Peyer's patch (tissue), 4 donors: ENCODE measurements around the gene GGT7. TPM values are rescaled to one million over a fixed set of nuclear protein-coding genes. Genes with fewer than 3 reads are reported as not detected.
"Not testable (repeated sequence)": the region's sequence is repeated elsewhere in the genome, so short reads cannot be mapped to it uniquely, and the experiment has no call there.

Experiments used
- DNase-seq, 3 donors: peaks; one replicate each; pipeline ENCODE4 v3.0.0-alpha.2; 2017 to 2019
- H3K27ac ChIP-seq, 4 donors: fragments of 200-600 bp; sonication (generic); one replicate each; pipeline ENCODE4 v1.5.1; 2016 to 2019
- H3K27me3 ChIP-seq, 2 donors: fragments of 200-600 bp; sonication (generic); one replicate each; pipeline ENCODE4 v1.5.1; 2019
- H3K36me3 ChIP-seq, 3 donors: fragments of 200-600 bp; sonication (generic); one replicate each; pipeline ENCODE4 v1.5.1; 2016 to 2019
- H3K4me1 ChIP-seq, 4 donors: fragments of 200-600 bp; sonication (generic); one replicate each; pipeline ENCODE4 v1.5.1; 2016 to 2019
- H3K4me3 ChIP-seq, 4 donors: fragments of 200-600 bp; sonication (generic); 1 replicate in 3 of 4; 2 replicates in 1 of 4; pipeline ENCODE4 v1.5.1; 2016 to 2019; ENCODE audit warnings: mild to moderate bottlenecking in 1 of 4
- H3K9me3 ChIP-seq, 4 donors: fragments of 200-600 bp; sonication (generic); one replicate each; pipeline ENCODE4 v1.5.1; 2016 to 2019; ENCODE audit warnings: mild to moderate bottlenecking in 1 of 4
- POLR2A ChIP-seq, 2 donors: fragments of 450-650 bp; IDR thresholded peaks; one replicate each; pipeline ENCODE4 v1.5.1; 2017; ENCODE audit warnings: antibody characterized with exemption in 2 of 2, mild to moderate bottlenecking in 2 of 2, moderate library complexity in 2 of 2
- total RNA-seq, 4 donors: library from RNA; depleted of rRNA; stranded (reverse); fragments of >200 nt; gene quantifications; one replicate each; pipeline ENCODE4 v1.1.0, GENCODE V29; 2016
- TF ChIP-seq, protein P1 (sequence below), 6 experiments: fragments of 450-650 bp in 4 of 6; fragments of 200-600 bp in 2 of 6; sonication (generic) in 1 of 6; IDR thresholded peaks; one replicate each; pipeline ENCODE4 v1.5.1; 2017 to 2019; ENCODE audit warnings: antibody characterized with exemption in 6 of 6, mild to moderate bottlenecking in 3 of 6, moderate library complexity in 1 of 6

GGT7 gene
- total RNA-seq, 4 donors from 2014 or later: 22.3 to 40.6 (median 31.8) TPM

DNA sequence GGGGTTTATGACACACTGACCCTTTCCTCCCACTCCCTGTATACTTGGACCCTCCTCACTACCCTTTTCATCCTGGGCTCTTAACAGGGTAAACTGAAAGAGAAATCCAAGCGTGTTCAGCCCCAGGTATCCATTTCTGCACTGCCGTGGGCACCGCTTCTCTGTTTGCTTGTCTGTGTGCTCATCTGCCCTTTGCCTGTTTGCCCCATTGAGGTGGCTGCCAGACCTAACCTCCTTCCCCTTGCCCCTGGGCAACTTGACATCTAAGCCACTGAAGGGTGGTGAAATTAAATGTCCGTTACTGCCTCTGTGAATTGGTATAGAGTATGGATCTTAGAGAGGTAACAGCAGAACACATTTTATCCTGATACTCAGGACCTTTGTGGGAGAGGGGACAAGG is 42.5 kb upstream of the GGT7 start:
- H3K4me1 ChIP-seq: peaks cover 0 to 21% (median 3%) of the 10 kb centered on the region in 4 donors
- no peak for DNase-seq
- peaks cover 0 to 10% (median 0%) of the 10 kb centered on the region in 3 donors for H3K36me3 ChIP-seq
- H3K27me3 ChIP-seq: no peaks in the 10 kb centered on the region
- H3K9me3 ChIP-seq: no peaks in the 10 kb centered on the region
- peak overlapping the region in 3 of 4 donors; percentile 43 to 86 (median 68) for H3K27ac ChIP-seq
- H3K4me3 ChIP-seq: no peak overlapping the region
- TF ChIP-seq, protein P1, sequence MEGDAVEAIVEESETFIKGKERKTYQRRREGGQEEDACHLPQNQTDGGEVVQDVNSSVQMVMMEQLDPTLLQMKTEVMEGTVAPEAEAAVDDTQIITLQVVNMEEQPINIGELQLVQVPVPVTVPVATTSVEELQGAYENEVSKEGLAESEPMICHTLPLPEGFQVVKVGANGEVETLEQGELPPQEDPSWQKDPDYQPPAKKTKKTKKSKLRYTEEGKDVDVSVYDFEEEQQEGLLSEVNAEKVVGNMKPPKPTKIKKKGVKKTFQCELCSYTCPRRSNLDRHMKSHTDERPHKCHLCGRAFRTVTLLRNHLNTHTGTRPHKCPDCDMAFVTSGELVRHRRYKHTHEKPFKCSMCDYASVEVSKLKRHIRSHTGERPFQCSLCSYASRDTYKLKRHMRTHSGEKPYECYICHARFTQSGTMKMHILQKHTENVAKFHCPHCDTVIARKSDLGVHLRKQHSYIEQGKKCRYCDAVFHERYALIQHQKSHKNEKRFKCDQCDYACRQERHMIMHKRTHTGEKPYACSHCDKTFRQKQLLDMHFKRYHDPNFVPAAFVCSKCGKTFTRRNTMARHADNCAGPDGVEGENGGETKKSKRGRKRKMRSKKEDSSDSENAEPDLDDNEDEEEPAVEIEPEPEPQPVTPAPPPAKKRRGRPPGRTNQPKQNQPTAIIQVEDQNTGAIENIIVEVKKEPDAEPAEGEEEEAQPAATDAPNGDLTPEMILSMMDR (IDR thresholded peaks at IDR 0.05): no peak
- TF ChIP-seq POLR2A (IDR thresholded peaks at IDR 0.05): no peak

DNA sequence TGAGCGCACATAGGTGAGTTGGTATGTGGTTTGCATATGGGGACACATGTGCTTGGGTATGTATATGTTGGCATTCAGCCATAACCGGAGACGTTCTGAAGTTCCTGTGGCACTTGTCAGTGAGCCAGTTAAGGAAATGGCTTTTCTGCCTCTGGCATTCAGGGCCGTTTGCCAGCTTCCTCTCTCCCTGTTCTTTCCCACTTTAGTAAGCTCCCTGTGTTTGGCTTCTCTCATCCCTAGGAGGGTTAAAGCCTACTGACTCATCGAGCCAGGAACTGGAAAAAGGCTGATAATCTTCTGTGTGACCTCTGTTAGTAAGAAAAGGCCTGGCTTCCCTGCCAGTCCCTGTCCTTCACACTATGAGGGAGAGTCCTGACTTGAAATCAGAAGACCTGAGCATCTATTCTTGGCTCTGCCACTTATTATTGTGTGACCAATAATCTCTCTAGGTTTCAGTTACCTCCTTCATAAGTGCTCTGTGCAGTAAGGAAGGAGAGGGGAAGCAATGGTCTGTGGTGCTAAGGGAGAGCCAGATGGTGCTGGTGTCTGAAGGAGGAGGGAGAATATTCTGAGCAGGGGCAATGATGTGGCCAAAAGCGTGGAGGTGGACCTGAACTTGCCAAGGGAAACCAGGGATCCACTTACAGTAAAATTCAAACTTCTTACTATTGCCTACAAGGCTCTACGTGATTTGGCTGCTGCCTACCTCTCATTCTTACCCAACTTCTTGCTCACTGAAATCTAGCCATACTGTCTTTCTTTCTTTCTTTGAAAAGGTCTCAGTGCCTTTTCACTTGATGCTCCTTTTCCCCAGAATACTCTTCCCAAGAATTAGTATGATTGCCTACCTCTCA is 35.2 kb upstream of the GGT7 start:
- Histone ChIP-seq H3K9me3 (no peaks in the 10 kb centered on the region), H3K36me3 (peaks cover 0 to 3% (median 0%) of the 10 kb centered on the region in 3 donors), H3K4me1 (peaks cover 0 to 23% (median 4%) of the 10 kb centered on the region in 4 donors), H3K4me3 (no peak overlapping the region), H3K27ac (peak overlapping the region in 2 of 4 donors; percentile 40 to 73), H3K27me3 (no peaks in the 10 kb centered on the region)
- TF ChIP-seq POLR2A (IDR thresholded peaks at IDR 0.05): no peak
- TF ChIP-seq, protein P1 (IDR thresholded peaks at IDR 0.05): no peak
- DNase-seq: peak in 1 of 3 donors; percentile 68

DNA sequence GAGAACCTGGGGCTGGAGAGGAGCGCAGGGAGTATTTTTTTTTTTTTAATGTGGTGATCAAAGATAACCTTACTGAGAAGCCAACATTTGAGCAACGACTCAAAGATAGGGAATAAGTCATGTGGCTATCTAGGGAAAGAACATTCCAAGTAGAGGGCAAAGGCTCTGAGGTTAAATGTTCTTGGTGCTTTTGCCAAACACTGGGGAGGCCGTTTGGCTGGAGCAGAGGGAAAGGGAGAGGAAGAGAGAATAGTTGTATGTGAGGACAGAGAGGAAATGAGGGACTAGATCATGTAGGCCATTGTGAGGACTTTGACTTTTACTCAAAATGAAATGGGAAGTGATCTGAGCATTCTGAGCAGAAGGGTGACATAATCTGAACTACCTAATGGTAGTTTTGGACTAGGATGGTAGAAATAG is 31.6 kb upstream of the GGT7 start:
- H3K27ac ChIP-seq: peak overlapping the region in 1 of 4 donors; percentile 7
- no peaks in the 10 kb centered on the region for H3K27me3 ChIP-seq
- DNase-seq: no peak
- no peak for TF ChIP-seq POLR2A (IDR thresholded peaks at IDR 0.05)
- TF ChIP-seq, protein P1 (IDR thresholded peaks at IDR 0.05): no peak
- H3K36me3 ChIP-seq: peaks cover 0 to 13% (median 0%) of the 10 kb centered on the region in 3 donors
- H3K9me3 ChIP-seq: no peaks in the 10 kb centered on the region
- peaks cover 0 to 23% (median 4%) of the 10 kb centered on the region in 4 donors for H3K4me1 ChIP-seq
- H3K4me3 ChIP-seq: no peak overlapping the region

DNA sequence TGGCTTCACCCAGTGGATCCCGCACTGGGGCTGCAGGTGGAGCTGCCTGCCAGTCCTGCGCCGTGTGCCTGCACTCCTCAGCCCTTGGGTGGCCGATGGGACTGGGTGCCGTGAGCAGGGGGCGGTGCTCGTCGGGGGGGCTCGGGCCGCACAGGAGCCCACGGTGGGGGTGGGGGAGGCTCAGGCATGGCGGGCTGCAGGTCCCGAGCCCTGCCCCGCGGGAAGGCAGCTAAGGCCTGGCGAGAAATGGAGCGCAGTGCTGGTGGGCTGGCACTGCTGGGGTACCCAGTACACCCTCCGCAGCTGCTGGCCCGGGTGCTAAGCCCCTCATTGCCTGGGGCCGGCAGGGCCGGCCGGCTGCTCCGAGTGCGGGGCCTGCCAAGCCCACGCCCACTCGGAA is 26.1 kb upstream of the GGT7 start:
- not testable (repeated sequence) for H3K27me3 ChIP-seq, H3K4me3 ChIP-seq, H3K9me3 ChIP-seq, DNase-seq, H3K27ac ChIP-seq
- Histone ChIP-seq H3K36me3 (peaks cover 0 to 24% (median 0%) of the 10 kb centered on the region in 3 donors), H3K4me1 (peaks cover 0 to 34% (median 0%) of the 10 kb centered on the region in 4 donors)

DNA sequence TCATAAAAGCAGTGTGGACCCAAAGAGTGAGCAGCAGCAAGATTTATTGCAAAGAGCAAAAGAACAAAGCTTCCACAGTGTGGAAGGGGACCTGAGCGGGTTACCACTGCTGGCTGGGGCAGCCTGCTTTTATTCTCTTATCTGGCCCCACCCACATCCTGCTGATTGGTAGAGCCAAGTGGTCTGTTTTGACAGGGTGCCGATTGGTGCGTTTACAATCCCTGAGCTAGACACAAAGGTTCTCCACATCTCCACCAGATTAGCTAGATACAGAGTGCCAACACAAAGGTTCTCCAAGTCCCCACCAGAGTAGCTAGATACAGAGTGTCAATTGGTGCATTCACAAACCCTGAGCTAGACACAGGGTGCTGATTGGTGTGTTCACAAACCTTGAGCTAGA is 25.5 kb upstream of the GGT7 start:
- peaks cover 0 to 24% (median 0%) of the 10 kb centered on the region in 3 donors for H3K36me3 ChIP-seq
- not testable (repeated sequence) for H3K4me3 ChIP-seq, DNase-seq, H3K27ac ChIP-seq, H3K9me3 ChIP-seq, H3K27me3 ChIP-seq
- peaks cover 0 to 32% (median 0%) of the 10 kb centered on the region in 4 donors for H3K4me1 ChIP-seq

DNA sequence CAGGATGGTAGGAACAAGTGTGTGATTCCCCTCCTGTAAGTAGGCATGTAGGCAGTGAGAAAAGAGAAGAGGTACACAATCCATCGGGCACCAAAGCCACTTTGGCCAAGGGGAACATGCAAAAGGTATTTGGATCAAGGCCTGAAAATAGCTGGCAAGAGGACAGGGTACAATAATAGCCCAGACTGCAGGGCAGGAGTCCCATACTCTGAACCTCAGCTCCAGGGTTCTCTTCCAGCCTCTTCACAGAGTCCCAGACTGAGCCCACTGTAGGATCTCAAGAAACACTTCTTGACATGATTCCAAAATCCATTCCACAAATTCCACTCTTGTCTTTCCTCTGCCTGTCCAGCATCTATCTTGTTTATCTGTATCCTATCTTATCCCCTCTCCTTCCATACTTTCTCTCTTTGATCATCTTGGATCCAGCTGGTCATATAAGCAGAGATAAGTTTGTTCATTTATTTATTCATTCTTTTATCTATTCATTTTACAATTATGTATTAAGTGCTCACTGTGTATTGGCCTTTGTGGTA is 23.5 kb upstream of the GGT7 start:
- no peak overlapping the region for H3K27ac ChIP-seq
- no peak for DNase-seq
- TF ChIP-seq POLR2A (IDR thresholded peaks at IDR 0.05): no peak
- TF ChIP-seq, protein P1 (IDR thresholded peaks at IDR 0.05): no peak
- no peaks in the 10 kb centered on the region for H3K27me3 ChIP-seq
- H3K4me3 ChIP-seq: no peak overlapping the region
- H3K9me3 ChIP-seq: no peaks in the 10 kb centered on the region
- peaks cover 0 to 21% (median 0%) of the 10 kb centered on the region in 3 donors for H3K36me3 ChIP-seq
- peaks cover 0 to 35% (median 0%) of the 10 kb centered on the region in 4 donors for H3K4me1 ChIP-seq
